ENCODE measurements around the gene ZNF616.
A peak's percentile ranks its signal among the peaks of the same experiment; 100 is the strongest.

The ZNF616 gene

GRCh38 chr19:52140032-52140710, 433 bp upstream of the ZNF616 start:
- no peak for DNase-seq (ENCODE audit: low read depth, low spot score)
- peak overlapping the region; percentile 78 for H3K4me3 ChIP-seq (ENCODE audit: low read depth, low read length)
- in situ Hi-C loops (cut with HindIII; ENCODE audit: low sequenced_read_pairs): no loop called here
- TF ChIP-seq CTCF (IDR thresholded peaks at IDR 0.05; ENCODE audit: low read depth, low read length): no peak

DNA sequence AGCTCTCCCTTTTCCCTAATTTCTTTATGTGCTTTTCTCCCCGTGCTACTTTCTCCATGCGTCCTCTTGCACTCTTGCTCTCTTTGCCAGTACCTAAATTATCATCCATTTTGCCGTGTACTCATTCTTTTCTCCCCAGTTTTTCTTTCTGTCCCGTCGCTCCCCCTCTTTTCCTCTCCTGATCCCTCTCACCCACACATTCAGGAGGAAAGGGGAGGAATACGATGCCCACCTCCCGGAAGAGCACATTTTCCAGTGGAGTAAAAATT, 821 bp downstream of the ZNF616 start:
- peak; percentile 39 for DNase-seq (ENCODE audit: low read depth, low spot score)
- in situ Hi-C loops (cut with HindIII; ENCODE audit: low sequenced_read_pairs): no loop called here
- TF ChIP-seq CTCF (IDR thresholded peaks at IDR 0.05; ENCODE audit: low read depth, low read length): no peak
- H3K4me3 ChIP-seq (ENCODE audit: low read depth, low read length): peak overlapping the region; percentile 78

GRCh38 chr19:52138278-52138982, 1.3 kb downstream of the ZNF616 start:
- peak overlapping the region; percentile 78 for H3K4me3 ChIP-seq (ENCODE audit: low read depth, low read length)
- no peak for DNase-seq (ENCODE audit: low read depth, low spot score)
- in situ Hi-C loops (cut with HindIII; ENCODE audit: low sequenced_read_pairs): no loop called here
- no peak for TF ChIP-seq CTCF (IDR thresholded peaks at IDR 0.05; ENCODE audit: low read depth, low read length)

DNA sequence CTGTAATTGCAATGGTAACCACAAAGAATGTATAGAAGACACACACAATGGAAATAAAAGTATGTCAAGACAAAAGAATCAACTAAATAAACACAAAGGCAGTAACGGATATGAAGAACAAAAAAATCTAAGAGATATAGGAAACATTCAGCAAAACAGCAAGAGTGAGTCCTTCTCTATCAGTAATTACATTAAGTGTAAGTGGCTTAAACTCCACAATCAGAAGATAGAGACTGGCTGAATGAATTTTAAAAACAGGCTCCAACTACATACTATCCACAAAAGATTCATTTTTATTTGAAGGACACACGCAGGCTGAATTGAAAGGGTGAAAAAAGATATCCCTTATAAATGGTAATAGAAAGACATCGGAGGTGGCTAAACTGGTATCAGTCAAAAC, 19.5 kb downstream of the ZNF616 start:
- no peak for TF ChIP-seq CTCF (IDR thresholded peaks at IDR 0.05; ENCODE audit: low read depth, low read length)
- H3K4me3 ChIP-seq (ENCODE audit: low read depth, low read length): no peak overlapping the region
- in situ Hi-C loops (cut with HindIII; ENCODE audit: low sequenced_read_pairs): no loop called here
- DNase-seq (ENCODE audit: low read depth, low spot score): no peak

DNA sequence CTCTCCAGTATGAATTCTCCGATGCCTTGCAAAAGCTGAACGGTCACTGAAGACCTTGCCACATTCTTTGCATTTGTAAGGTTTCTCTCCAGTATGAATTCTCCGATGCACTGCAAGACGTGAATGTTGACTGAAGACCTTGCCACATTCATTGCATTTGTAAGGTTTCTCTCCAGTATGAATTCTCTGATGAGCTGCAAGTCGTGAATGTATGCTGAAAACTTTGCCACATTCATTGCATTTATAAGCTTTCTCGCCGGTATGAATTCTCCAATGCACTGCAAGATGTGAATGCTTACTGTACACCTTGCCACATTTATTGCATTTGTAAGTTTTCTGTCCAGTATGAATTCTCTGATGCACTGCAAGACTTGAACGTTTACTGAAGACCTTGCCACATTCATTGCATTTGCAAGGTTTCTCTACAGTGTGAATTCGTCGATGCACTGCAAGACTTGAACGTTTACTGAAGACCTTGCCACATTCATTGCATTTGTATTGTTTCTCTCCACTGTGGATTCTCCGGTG, 24.1 kb downstream of the ZNF616 start:
- no peak for TF ChIP-seq CTCF (IDR thresholded peaks at IDR 0.05; ENCODE audit: low read depth, low read length)
- H3K4me3 ChIP-seq (ENCODE audit: low read depth, low read length): no peak overlapping the region
- DNase-seq (ENCODE audit: low read depth, low spot score): no peak
- in situ Hi-C loops (cut with HindIII; ENCODE audit: low sequenced_read_pairs): no loop called here

GRCh38 chr19:52114691-52115090, 25.0 kb downstream of the ZNF616 start:
- no peak overlapping the region for H3K4me3 ChIP-seq (ENCODE audit: low read depth, low read length)
- in situ Hi-C loops (cut with HindIII; ENCODE audit: low sequenced_read_pairs): no loop called here
- no peak for DNase-seq (ENCODE audit: low read depth, low spot score)
- TF ChIP-seq CTCF (IDR thresholded peaks at IDR 0.05; ENCODE audit: low read depth, low read length): no peak

Data from astrocyte of the spinal cord (primary cell).